ENCODE measurements around the gene PTPRN2.

Gene PTPRN2

GRCh38 chr7:157714166-157715070 is 873.2 kb downstream of the PTPRN2 start:
- no peak overlapping the region for H2BK15ac ChIP-seq (ENCODE audit: low read length)
- H4K91ac ChIP-seq (ENCODE audit: low read depth, low read length, poor library complexity): no peak overlapping the region
- peak overlapping the region; percentile 11 for H3K14ac ChIP-seq (ENCODE audit: low read length)
- no peak overlapping the region for H3K4me2 ChIP-seq (ENCODE audit: insufficient read depth, low read length, poor library complexity, severe bottlenecking)
- H3K4me3 ChIP-seq (ENCODE audit: low read length in 2 of 2): no peak overlapping the region
- peak overlapping the region; percentile 55 for H3K18ac ChIP-seq (ENCODE audit: low read length)
- H2AFZ ChIP-seq (ENCODE audit: low read length): no peak overlapping the region
- no peak overlapping the region for H2BK12ac ChIP-seq (ENCODE audit: low read length)
- H3K79me1 ChIP-seq (ENCODE audit: low read depth, low read length): no peaks in the 10 kb centered on the region
- no CpG with 5 or more reads among the region's 29 CpGs for WGBS, 2 donors (ENCODE audit: extremely low coverage in 2 of 2, insufficient read length in 2 of 2, insufficient replicate concordance in 1 of 2)
- no peak overlapping the region for H3K27ac ChIP-seq (replicated peaks; ENCODE audit: low read length)
- H2AK5ac ChIP-seq (ENCODE audit: low read depth, low read length): peak overlapping the region; percentile 63
- H4K8ac ChIP-seq (ENCODE audit: low read depth, low read length): no peak overlapping the region
- no peak for DNase-seq (ENCODE audit: low spot score)
- no peak overlapping the region for H3K9ac ChIP-seq (ENCODE audit: low read depth, low read length, poor library complexity)
- H3K4me1 ChIP-seq (ENCODE audit: control insufficient read depth in 2 of 2, insufficient read depth in 1 of 2, low read depth in 1 of 2, low read length in 2 of 2): peaks cover 3 to 4% of the 10 kb centered on the region in 2 donors
- no peak overlapping the region for H3K23ac ChIP-seq (ENCODE audit: low read depth, low read length, poor library complexity)
- H3K9me3 ChIP-seq (replicated peaks in 1 of 2; ENCODE audit: control insufficient read depth in 2 of 2, insufficient read depth in 1 of 2, low read depth in 1 of 2, low read length in 2 of 2): no peaks in the 10 kb centered on the region
- no peaks in the 10 kb centered on the region for H3K27me3 ChIP-seq (ENCODE audit: control insufficient read depth in 3 of 3, insufficient read depth in 3 of 3, low read depth in 1 of 3, low read length in 3 of 3)
- H3K36me3 ChIP-seq (replicated peaks in 1 of 2; ENCODE audit: control insufficient read depth in 2 of 2, insufficient read depth in 2 of 2, low read length in 2 of 2): no peaks in the 10 kb centered on the region
- no peak overlapping the region for H2BK120ac ChIP-seq (ENCODE audit: low read depth, low read length)
- no peak overlapping the region for H2BK5ac ChIP-seq (ENCODE audit: low read length)
- H3K4ac ChIP-seq (ENCODE audit: low read length): no peak overlapping the region

- Histone ChIP-seq H2AK5ac (ENCODE audit: low read depth, low read length) (no peak overlapping the region), H3K27ac (replicated peaks; ENCODE audit: low read length) (no peak overlapping the region), H2BK120ac (ENCODE audit: low read depth, low read length) (no peak overlapping the region), H3K23ac (ENCODE audit: low read depth, low read length, poor library complexity) (no peak overlapping the region), H3K79me1 (ENCODE audit: low read depth, low read length) (no peaks in the 10 kb centered on the region), H3K27me3 (ENCODE audit: control insufficient read depth in 3 of 3, insufficient read depth in 3 of 3, low read depth in 1 of 3, low read length in 3 of 3) (no peaks in the 10 kb centered on the region), H3K4me2 (ENCODE audit: insufficient read depth, low read length, poor library complexity, severe bottlenecking) (no peak overlapping the region), H4K8ac (ENCODE audit: low read depth, low read length) (no peak overlapping the region), H3K4me1 (ENCODE audit: control insufficient read depth in 2 of 2, insufficient read depth in 1 of 2, low read depth in 1 of 2, low read length in 2 of 2) (peaks cover 3 to 4% of the 10 kb centered on the region in 2 donors), H3K4ac (ENCODE audit: low read length) (no peak overlapping the region), H3K18ac (ENCODE audit: low read length) (no peak overlapping the region), H3K9me3 (replicated peaks in 1 of 2; ENCODE audit: control insufficient read depth in 2 of 2, insufficient read depth in 1 of 2, low read depth in 1 of 2, low read length in 2 of 2) (no peaks in the 10 kb centered on the region), H3K9ac (ENCODE audit: low read depth, low read length, poor library complexity) (no peak overlapping the region), H2BK15ac (ENCODE audit: low read length) (no peak overlapping the region), H2BK5ac (ENCODE audit: low read length) (no peak overlapping the region), H3K36me3 (replicated peaks in 1 of 2; ENCODE audit: control insufficient read depth in 2 of 2, insufficient read depth in 2 of 2, low read length in 2 of 2) (no peaks in the 10 kb centered on the region), H3K4me3 (ENCODE audit: low read length in 2 of 2) (peak overlapping the region in 1 of 2 donors; percentile 26), H2AFZ (ENCODE audit: low read length) (no peak overlapping the region), H3K14ac (ENCODE audit: low read length) (no peak overlapping the region), H4K91ac (ENCODE audit: low read depth, low read length, poor library complexity) (no peak overlapping the region), H2BK12ac (ENCODE audit: low read length) (no peak overlapping the region)
- WGBS, 2 donors (ENCODE audit: extremely low coverage in 2 of 2, insufficient read length in 2 of 2, insufficient replicate concordance in 1 of 2): no CpG with 5 or more reads among the region's 16 CpGs
- DNase-seq (ENCODE audit: low spot score): no peak
Observed at GRCh38 chr7:157713591-157713990, 874.0 kb downstream of the PTPRN2 start.

GRCh38 chr7:157712666-157713235 is 874.9 kb downstream of the PTPRN2 start:
- peaks cover 3 to 4% of the 10 kb centered on the region in 2 donors for H3K4me1 ChIP-seq (ENCODE audit: control insufficient read depth in 2 of 2, insufficient read depth in 1 of 2, low read depth in 1 of 2, low read length in 2 of 2)
- peak overlapping the region; percentile 16 for H2BK12ac ChIP-seq (ENCODE audit: low read length)
- H3K4ac ChIP-seq (ENCODE audit: low read length): no peak overlapping the region
- no peak overlapping the region for H4K8ac ChIP-seq (ENCODE audit: low read depth, low read length)
- H2BK5ac ChIP-seq (ENCODE audit: low read length): peak overlapping the region; percentile 75
- H3K4me2 ChIP-seq (ENCODE audit: insufficient read depth, low read length, poor library complexity, severe bottlenecking): no peak overlapping the region
- no peaks in the 10 kb centered on the region for H3K36me3 ChIP-seq (replicated peaks in 1 of 2; ENCODE audit: control insufficient read depth in 2 of 2, insufficient read depth in 2 of 2, low read length in 2 of 2)
- no peak overlapping the region for H3K27ac ChIP-seq (replicated peaks; ENCODE audit: low read length)
- no peaks in the 10 kb centered on the region for H3K27me3 ChIP-seq (ENCODE audit: control insufficient read depth in 3 of 3, insufficient read depth in 3 of 3, low read depth in 1 of 3, low read length in 3 of 3)
- no peak for DNase-seq (ENCODE audit: low spot score)
- H2BK15ac ChIP-seq (ENCODE audit: low read length): peak overlapping the region; percentile 75
- H4K91ac ChIP-seq (ENCODE audit: low read depth, low read length, poor library complexity): no peak overlapping the region
- no peaks in the 10 kb centered on the region for H3K79me1 ChIP-seq (ENCODE audit: low read depth, low read length)
- peak overlapping the region; percentile 70 for H2AK5ac ChIP-seq (ENCODE audit: low read depth, low read length)
- peak overlapping the region; percentile 55 for H3K23ac ChIP-seq (ENCODE audit: low read depth, low read length, poor library complexity)
- no peaks in the 10 kb centered on the region for H3K9me3 ChIP-seq (replicated peaks in 1 of 2; ENCODE audit: control insufficient read depth in 2 of 2, insufficient read depth in 1 of 2, low read depth in 1 of 2, low read length in 2 of 2)
- peak overlapping the region in 1 of 2 donors; percentile 55 for H3K4me3 ChIP-seq (ENCODE audit: low read length in 2 of 2)
- H3K14ac ChIP-seq (ENCODE audit: low read length): peak overlapping the region; percentile 21
- no peak overlapping the region for H2AFZ ChIP-seq (ENCODE audit: low read length)
- H2BK120ac ChIP-seq (ENCODE audit: low read depth, low read length): no peak overlapping the region
- H3K18ac ChIP-seq (ENCODE audit: low read length): peak overlapping the region; percentile 94
- H3K9ac ChIP-seq (ENCODE audit: low read depth, low read length, poor library complexity): no peak overlapping the region
- no CpG with 5 or more reads among the region's 15 CpGs for WGBS, 2 donors (ENCODE audit: extremely low coverage in 2 of 2, insufficient read length in 2 of 2, insufficient replicate concordance in 1 of 2)

- Histone ChIP-seq H3K14ac (ENCODE audit: low read length) (peak overlapping the region; percentile 21), H2BK12ac (ENCODE audit: low read length) (peak overlapping the region; percentile 58), H2BK15ac (ENCODE audit: low read length) (peak overlapping the region; percentile 17), H2BK120ac (ENCODE audit: low read depth, low read length) (no peak overlapping the region), H3K4me2 (ENCODE audit: insufficient read depth, low read length, poor library complexity, severe bottlenecking) (peak overlapping the region; percentile 11), H2BK5ac (ENCODE audit: low read length) (peak overlapping the region; percentile 90), H2AK5ac (ENCODE audit: low read depth, low read length) (peak overlapping the region; percentile 69), H2AFZ (ENCODE audit: low read length) (no peak overlapping the region), H4K91ac (ENCODE audit: low read depth, low read length, poor library complexity) (no peak overlapping the region), H3K9me3 (replicated peaks in 1 of 2; ENCODE audit: control insufficient read depth in 2 of 2, insufficient read depth in 1 of 2, low read depth in 1 of 2, low read length in 2 of 2) (no peaks in the 10 kb centered on the region), H3K4me1 (ENCODE audit: control insufficient read depth in 2 of 2, insufficient read depth in 1 of 2, low read depth in 1 of 2, low read length in 2 of 2) (peaks cover 3 to 4% of the 10 kb centered on the region in 2 donors), H3K27ac (replicated peaks; ENCODE audit: low read length) (no peak overlapping the region), H3K36me3 (replicated peaks in 1 of 2; ENCODE audit: control insufficient read depth in 2 of 2, insufficient read depth in 2 of 2, low read length in 2 of 2) (no peaks in the 10 kb centered on the region), H3K23ac (ENCODE audit: low read depth, low read length, poor library complexity) (no peak overlapping the region), H3K18ac (ENCODE audit: low read length) (peak overlapping the region; percentile 94), H3K4me3 (ENCODE audit: low read length in 2 of 2) (no peak overlapping the region), H3K9ac (ENCODE audit: low read depth, low read length, poor library complexity) (no peak overlapping the region), H3K4ac (ENCODE audit: low read length) (no peak overlapping the region), H3K79me1 (ENCODE audit: low read depth, low read length) (no peaks in the 10 kb centered on the region), H3K27me3 (ENCODE audit: control insufficient read depth in 3 of 3, insufficient read depth in 3 of 3, low read depth in 1 of 3, low read length in 3 of 3) (no peaks in the 10 kb centered on the region), H4K8ac (ENCODE audit: low read depth, low read length) (no peak overlapping the region)
- no CpG with 5 or more reads among the region's 27 CpGs for WGBS, 2 donors (ENCODE audit: extremely low coverage in 2 of 2, insufficient read length in 2 of 2, insufficient replicate concordance in 1 of 2)
- DNase-seq (ENCODE audit: low spot score): no peak
Observed at GRCh38 chr7:157711353-157711888, 876.2 kb downstream of the PTPRN2 start.
